Stomach (tissue), 9 donors: ENCODE measurements around the gene NUP98. TPM values are rescaled to one million over a fixed set of nuclear protein-coding genes. Genes with fewer than 3 reads are reported as not detected.

Source experiments
- DNase-seq, 2 donors: peaks; one replicate each; pipeline versions ENCODE4 v3.0.0 to v3.0.0-alpha.2; 2013 to 2019
- H3K27ac ChIP-seq, 5 donors: fragments of 200-600 bp in 4 of 5; sonication (generic) in 4 of 5; one replicate each; pipeline ENCODE4 v1.5.1; 2013 to 2019; ENCODE audit warnings: mild to moderate bottlenecking in 1 of 5, moderate library complexity in 1 of 5
- H3K27me3 ChIP-seq, 3 donors: fragments of 200-600 bp; sonication (generic); one replicate each; pipeline ENCODE4 v1.5.1; 2017 to 2019; ENCODE audit warnings: mixed run types in 1 of 3
- H3K36me3 ChIP-seq, 4 donors: fragments of 200-600 bp; sonication (generic); 1 replicate in 3 of 4; 2 replicates in 1 of 4; pipeline ENCODE4 v1.5.1; 2016 to 2019
- H3K4me1 ChIP-seq, 4 donors: fragments of 200-600 bp; sonication (generic); one replicate each; pipeline ENCODE4 v1.5.1; 2016 to 2019
- H3K4me3 ChIP-seq, 4 donors: fragments of 200-600 bp; sonication (generic) in 3 of 4; one replicate each; pipeline ENCODE4 v1.5.1; 2016 to 2019; ENCODE audit warnings: mild to moderate bottlenecking in 1 of 4
- H3K9me3 ChIP-seq, 4 donors: fragments of 200-600 bp; sonication (generic); one replicate each; pipeline ENCODE4 v1.5.1; 2016 to 2019
- CTCF ChIP-seq, 7 experiments: fragments of 450-650 bp in 4 of 7; fragments of 200-600 bp in 3 of 7; sonication (generic) in 3 of 7; IDR thresholded peaks; one replicate each; pipeline ENCODE4 v1.5.1; 2016 to 2019; ENCODE audit warnings: antibody characterized with exemption in 7 of 7, control low read depth in 2 of 7, mild to moderate bottlenecking in 1 of 7
- EP300 ChIP-seq: sonication (generic); formaldehyde crosslinking; IDR thresholded peaks from one replicate; pipeline ENCODE4 v1.6.1; 2017; ENCODE audit warnings: antibody characterized with exemption
- POLR2A ChIP-seq, 4 donors: fragments of 450-650 bp; IDR thresholded peaks; one replicate each; pipeline ENCODE4 v1.6.1; 2016; ENCODE audit warnings: antibody characterized with exemption in 4 of 4, control low read depth in 2 of 4, mild to moderate bottlenecking in 1 of 4, moderate library complexity in 1 of 4
- POLR2AphosphoS5 ChIP-seq, 3 donors: sonication (generic); formaldehyde crosslinking; IDR thresholded peaks; one replicate each; pipeline ENCODE4 v1.6.1; 2016; ENCODE audit warnings: antibody characterized with exemption in 3 of 3
- WGBS, 5 donors: extraction: QIAGEN DNeasy Blood & Tissue Kit in 3 of 5; methylation state at CpG; one replicate each; pipeline versions ENCODE4 v1.1.5 to v1.1.7; 2013 to 2018; 5-methylcytosine and 5-hydroxymethylcytosine counted together
- intact Hi-C: fragments of 100-400 bp; cut with DNase I; formaldehyde crosslinking; loops from one replicate; pipeline ENCODE4 v1.15.1; 2023; ENCODE audit warnings: low total_unique reads
- polyA plus RNA-seq, 3 donors: library from polyadenylated mRNA; stranded (reverse); fragments of 200-250 nt; gene quantifications; one replicate each; pipeline ENCODE4 v1.2.3, GENCODE V29; 2013
- total RNA-seq, 5 donors: library from RNA; depleted of rRNA; stranded (reverse); fragments of >200 nt; gene quantifications; one replicate each; pipeline versions ENCODE4 v1.1.0 to v1.2.3, GENCODE V29; 2014 to 2016
- donor health status: healthy with polysubstance abuse.
- donor health status: Bipolar disorder and iron deficiency.
- donor health status: healthy.

Gene NUP98
- total and polyA plus RNA-seq, 8 donors: 16.2 to 132 (median 54.9) TPM

- no peaks in the 10 kb centered on the region for H3K9me3 ChIP-seq
- peak overlapping the region in 2 of 4 donors; percentile 12 to 78 for H3K4me3 ChIP-seq
- DNase-seq: peak; percentile 36 to 47
- H3K36me3 ChIP-seq: peaks cover 0 to 2% (median 0%) of the 10 kb centered on the region in 4 donors
- H3K4me1 ChIP-seq: peaks cover 45 to 80% (median 77%) of the 10 kb centered on the region in 4 donors
- no peaks in the 10 kb centered on the region for H3K27me3 ChIP-seq
- 64 to 96% (median 81%) methylated on average over 1 of the region's 1 CpG for WGBS, 5 donors
- peak overlapping the region in 4 of 5 donors; percentile 98 to 99 (median 98) for H3K27ac ChIP-seq
- intact Hi-C loops: no loop called here
- TF ChIP-seq CTCF (IDR thresholded peaks at IDR 0.05) (no peak), POLR2AphosphoS5 (IDR thresholded peaks at IDR 0.05) (no peak), POLR2A (IDR thresholded peaks at IDR 0.05) (no peak), EP300 (no peak)
Observed at GRCh38 chr11:3837793-3838192, 40.4 kb upstream of the NUP98 start.

- intact Hi-C loops: no loop called here
- H3K27ac ChIP-seq: peak overlapping the region in 4 of 5 donors; percentile 47 to 98 (median 98)
- H3K36me3 ChIP-seq: peaks cover 0 to 5% (median 0%) of the 10 kb centered on the region in 4 donors
- peak overlapping the region in 2 of 4 donors; percentile 12 to 21 for H3K4me3 ChIP-seq
- peak; percentile 31 to 41 for DNase-seq
- peaks cover 54 to 85% (median 84%) of the 10 kb centered on the region in 4 donors for H3K4me1 ChIP-seq
- H3K9me3 ChIP-seq: no peaks in the 10 kb centered on the region
- TF ChIP-seq POLR2A (IDR thresholded peaks at IDR 0.05): no peak
- no peak for TF ChIP-seq CTCF (IDR thresholded peaks at IDR 0.05)
- no peak for TF ChIP-seq POLR2AphosphoS5 (IDR thresholded peaks at IDR 0.05)
- TF ChIP-seq EP300: no peak
- H3K27me3 ChIP-seq: no peaks in the 10 kb centered on the region
- whole genome bisulfite sequencing, 5 donors: 65 to 85% (median 73%) methylated on average over 5 of the region's 5 CpGs
Observed at GRCh38 chr11:3836903-3837302, 39.5 kb upstream of the NUP98 start.

DNA sequence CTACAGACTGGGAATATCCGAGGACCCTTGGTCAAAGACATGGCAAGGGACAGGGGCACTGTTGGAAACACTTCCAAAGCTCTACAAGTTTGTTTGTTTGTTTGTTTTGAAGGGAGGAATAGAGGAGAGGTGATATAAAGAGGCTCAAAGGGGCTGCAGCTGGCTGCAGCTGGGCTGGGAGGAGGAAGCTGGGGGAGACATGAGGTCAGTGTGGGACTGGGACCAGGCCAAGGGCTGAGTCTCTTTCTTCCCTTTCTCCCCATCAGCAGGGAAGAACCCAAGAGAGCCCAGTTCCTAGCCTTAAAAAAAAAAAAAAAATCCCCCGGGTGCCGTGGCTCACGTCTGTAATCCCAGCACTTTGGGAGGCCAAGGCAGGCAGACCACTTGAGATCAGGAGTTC lies 38.4 kb upstream of the NUP98 start:
- Histone ChIP-seq H3K27ac (peak overlapping the region in 3 of 5 donors; percentile 10 to 98 (median 98)), H3K4me3 (peak overlapping the region in 2 of 4 donors; percentile 7 to 8), H3K27me3 (no peaks in the 10 kb centered on the region), H3K36me3 (peaks cover 0 to 6% (median 5%) of the 10 kb centered on the region in 4 donors), H3K9me3 (no peaks in the 10 kb centered on the region), H3K4me1 (peaks cover 55 to 94% (median 88%) of the 10 kb centered on the region in 4 donors)
- 66 to 81% (median 68%) methylated on average over 4 of the region's 4 CpGs for WGBS, 5 donors
- intact Hi-C loops: no loop called here
- DNase-seq: no peak
- TF ChIP-seq CTCF (IDR thresholded peaks at IDR 0.05): no peak
- TF ChIP-seq EP300: no peak
- no peak for TF ChIP-seq POLR2AphosphoS5 (IDR thresholded peaks at IDR 0.05)
- no peak for TF ChIP-seq POLR2A (IDR thresholded peaks at IDR 0.05)

DNA sequence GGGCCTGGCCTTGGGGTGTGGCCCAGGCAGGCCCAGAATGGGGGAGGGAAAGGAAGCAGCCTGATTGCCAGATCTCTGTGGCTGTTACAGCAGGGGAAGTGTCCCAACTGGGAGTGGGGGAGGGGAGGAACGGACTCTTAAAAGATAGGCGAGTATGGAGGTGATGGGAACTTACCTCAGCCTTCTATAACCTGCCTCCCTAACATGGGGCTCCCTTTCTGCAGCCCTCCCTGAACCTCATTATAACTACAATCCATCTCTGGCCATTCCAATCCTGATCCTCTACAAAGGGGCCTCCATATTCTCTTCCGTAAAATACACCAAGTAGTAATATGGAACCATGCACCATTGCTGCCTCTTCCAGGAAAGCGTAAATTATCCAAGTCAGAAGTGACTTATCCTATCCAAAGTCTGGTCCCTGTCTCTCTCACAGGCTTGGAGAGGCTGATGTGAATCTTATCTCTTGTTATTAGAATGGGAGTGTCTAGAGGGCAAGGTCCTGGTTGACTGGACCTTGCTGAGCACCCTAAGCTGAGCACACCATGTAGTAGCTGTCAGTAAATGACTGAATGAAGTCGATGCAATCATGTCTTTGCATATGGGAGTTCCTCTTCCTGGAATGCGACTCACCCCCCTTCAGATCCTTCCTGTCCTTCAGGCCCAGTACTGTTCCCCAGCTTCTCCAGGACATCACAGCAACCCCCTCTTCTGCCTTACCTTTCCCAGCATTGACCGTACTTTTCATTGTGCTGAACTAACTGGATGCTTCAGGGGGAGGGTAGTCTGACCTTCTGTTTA lies 37.5 kb upstream of the NUP98 start:
- intact Hi-C loops: no loop called here
- peak overlapping the region; percentile 21 to 98 (median 37) for H3K27ac ChIP-seq
- 71 to 81% (median 77%) methylated on average over 7 of the region's 7 CpGs for WGBS, 5 donors
- H3K9me3 ChIP-seq: no peaks in the 10 kb centered on the region
- peaks cover 52 to 98% (median 84%) of the 10 kb centered on the region in 4 donors for H3K4me1 ChIP-seq
- TF ChIP-seq POLR2A (IDR thresholded peaks at IDR 0.05) (no peak), EP300 (no peak), POLR2AphosphoS5 (IDR thresholded peaks at IDR 0.05) (no peak), CTCF (IDR thresholded peaks at IDR 0.05) (no peak)
- H3K36me3 ChIP-seq: peaks cover 5 to 14% (median 11%) of the 10 kb centered on the region in 4 donors
- H3K27me3 ChIP-seq: no peaks in the 10 kb centered on the region
- DNase-seq: peak in 1 of 2 donors; percentile 40
- peak overlapping the region in 2 of 4 donors; percentile 11 to 14 for H3K4me3 ChIP-seq
